T follicular helper cell (primary cell): ENCODE measurements around the gene NKX2-3.

Experiments
- DNase-seq: peaks from one replicate; pipeline ENCODE4 v3.0.0-alpha.2; 2020; ENCODE audit warnings: low read depth

The NKX2-3 gene

DNA sequence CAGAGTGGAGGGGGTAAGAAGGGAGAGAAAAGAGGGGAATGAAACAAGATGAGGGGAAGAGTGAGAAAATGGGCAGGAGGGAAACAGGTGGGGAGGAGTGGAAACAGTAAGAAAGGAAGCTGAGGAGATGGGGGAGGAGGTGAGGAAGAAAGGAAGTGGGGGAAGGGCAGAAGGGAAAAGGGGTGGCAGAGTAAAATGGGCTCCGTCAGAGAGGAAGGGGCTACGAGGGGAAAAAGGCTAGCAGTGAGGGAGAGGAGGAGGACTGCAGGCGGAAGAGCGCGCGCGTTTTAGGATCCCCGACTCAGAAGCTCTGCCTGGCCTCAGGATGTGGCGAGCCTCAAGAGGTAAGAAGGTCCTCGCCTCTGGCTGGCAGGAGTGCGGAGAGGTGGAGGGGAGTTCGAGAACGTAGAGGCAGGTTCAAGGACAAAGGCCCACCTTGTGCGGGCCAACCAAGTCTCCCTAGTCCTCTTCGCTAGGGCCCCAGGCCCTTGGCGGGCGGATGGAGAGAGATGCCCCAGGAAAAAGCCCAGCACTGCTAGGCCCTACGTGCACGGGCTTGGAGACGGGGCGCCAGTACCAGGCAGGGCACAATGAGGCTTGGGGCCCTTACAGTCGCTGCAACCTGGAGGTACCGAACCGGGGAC lies 5.8 kb upstream of the NKX2-3 start:
- no peak for DNase-seq

DNA sequence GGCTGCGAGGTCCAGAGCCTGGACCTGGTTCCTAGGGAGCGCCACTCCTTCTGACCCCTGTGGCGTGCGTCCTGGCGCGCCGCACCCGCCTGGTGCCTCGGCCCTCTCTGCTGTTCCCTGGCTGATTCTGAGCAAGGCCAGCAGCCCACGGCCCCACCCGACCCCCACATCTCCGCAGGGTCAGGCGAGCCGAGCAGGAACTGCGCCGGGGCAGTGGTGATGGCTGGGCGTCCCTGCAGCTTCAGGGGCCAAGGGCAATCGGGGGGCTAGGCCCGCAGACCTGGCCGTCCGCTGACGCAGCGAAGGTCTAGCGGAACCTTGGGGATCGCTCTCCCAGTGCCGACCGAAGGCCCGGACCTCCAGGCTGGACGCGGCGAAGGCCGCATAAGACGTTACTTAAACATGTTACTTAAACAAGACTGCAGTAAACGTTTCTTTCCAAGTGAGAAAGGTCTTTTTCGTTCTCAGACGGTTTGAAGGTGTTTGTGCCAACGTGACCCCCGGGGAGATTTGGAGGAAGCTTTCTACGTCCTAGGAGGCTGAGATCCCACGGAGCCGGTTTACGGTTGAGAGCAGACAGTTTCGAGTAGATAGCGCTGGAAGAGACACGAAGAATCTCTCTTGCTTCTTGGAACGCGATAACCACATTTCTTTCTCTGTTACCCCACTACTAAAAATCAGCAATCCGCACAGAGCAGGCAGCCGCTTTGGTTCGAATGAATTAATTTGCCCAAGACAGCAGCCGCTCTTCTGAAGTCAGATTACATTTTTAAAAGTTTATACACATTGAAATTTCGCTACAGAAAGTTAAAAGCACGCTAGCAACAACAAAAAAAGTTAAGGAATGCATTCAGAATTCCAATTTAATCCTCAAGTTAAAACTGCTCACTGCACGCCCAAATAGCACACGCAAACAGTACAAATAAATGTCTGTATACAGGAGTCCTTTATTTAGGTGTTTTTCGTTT lies 4.9 kb upstream of the NKX2-3 start:
- no peak for DNase-seq

- no peak for DNase-seq
These were observed 4.0 kb upstream of the NKX2-3 start for GRCh38 chr10:99528494-99529441.

GRCh38 chr10:99529591-99530107 lies 3.1 kb upstream of the NKX2-3 start:
- no peak for DNase-seq

DNA sequence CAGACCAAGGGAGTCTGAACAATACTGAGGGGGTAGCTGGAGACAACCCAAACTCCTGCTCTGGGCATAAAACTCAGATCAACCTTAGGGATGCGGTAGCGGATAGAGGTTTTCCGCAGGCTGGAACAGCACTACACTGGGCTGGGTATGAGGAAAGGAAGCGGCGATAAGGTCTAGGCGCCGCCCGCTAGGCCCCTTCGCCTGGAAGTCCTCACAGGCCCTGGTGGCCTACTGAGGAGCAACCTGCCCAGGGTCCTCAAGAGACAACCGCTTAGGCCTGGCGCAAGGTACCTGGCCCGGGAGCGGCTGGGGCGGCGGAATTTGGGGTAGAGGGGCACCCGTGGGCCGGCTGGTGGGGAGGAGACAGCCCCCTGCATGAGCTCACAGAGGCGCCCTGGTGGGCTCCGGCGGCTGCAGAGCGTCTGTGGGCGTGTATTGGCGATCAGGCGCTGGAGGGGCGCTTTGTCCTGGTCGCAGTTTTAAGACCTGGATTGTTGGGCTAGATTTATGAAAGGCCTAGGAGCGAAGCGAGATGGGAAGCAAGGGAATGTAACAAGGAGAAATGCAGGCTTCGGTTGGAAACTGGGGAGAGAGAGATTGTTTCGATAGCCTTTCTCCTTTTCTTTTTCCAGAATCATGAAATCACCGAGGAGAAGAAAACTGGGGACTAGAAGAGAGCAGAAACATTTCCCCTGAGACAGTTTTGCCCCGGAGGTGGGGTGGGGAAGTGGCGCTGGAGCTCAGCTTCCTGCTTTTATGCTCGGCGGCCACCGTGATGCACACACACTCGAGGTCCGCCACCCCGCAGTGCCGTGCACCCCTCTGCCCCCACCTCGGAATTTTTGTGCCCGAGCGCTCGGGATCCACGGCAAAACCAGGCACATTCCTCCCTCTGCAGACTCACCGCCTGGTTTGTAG lies 2.4 kb upstream of the NKX2-3 start:
- no peak for DNase-seq

DNA sequence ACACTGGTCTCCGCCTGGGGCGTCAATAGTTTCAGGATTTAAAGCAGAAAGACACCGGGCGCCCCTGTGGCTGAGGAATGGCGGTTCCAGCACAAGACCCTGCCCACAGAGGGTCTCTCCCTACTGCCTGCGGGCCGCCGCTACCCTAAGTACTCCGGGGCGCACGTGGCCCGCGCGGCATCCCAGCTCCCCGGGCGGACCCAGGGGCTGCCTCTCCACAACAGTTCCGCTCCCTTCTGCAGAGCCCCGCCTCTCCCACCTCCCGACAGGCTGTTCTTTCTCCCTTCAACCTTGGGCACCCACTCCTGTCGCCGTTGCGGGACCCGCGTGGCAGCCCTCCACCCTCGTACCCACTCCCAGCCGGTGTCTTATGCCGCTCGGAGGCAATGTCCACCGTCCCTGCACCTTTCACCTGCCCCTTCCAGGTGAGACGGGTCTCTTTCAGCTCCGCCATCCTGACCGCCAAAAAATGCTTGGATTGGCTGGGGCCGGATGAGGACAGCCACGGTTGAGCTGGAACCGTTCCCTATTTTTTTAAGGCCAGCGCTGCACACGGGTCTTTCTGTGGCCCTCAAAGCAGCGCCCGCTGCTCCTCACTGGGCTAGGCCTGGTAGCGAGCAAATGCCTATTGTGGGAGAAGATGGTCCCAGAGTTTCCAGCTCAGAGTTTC lies 1.6 kb upstream of the NKX2-3 start:
- no peak for DNase-seq

DNA sequence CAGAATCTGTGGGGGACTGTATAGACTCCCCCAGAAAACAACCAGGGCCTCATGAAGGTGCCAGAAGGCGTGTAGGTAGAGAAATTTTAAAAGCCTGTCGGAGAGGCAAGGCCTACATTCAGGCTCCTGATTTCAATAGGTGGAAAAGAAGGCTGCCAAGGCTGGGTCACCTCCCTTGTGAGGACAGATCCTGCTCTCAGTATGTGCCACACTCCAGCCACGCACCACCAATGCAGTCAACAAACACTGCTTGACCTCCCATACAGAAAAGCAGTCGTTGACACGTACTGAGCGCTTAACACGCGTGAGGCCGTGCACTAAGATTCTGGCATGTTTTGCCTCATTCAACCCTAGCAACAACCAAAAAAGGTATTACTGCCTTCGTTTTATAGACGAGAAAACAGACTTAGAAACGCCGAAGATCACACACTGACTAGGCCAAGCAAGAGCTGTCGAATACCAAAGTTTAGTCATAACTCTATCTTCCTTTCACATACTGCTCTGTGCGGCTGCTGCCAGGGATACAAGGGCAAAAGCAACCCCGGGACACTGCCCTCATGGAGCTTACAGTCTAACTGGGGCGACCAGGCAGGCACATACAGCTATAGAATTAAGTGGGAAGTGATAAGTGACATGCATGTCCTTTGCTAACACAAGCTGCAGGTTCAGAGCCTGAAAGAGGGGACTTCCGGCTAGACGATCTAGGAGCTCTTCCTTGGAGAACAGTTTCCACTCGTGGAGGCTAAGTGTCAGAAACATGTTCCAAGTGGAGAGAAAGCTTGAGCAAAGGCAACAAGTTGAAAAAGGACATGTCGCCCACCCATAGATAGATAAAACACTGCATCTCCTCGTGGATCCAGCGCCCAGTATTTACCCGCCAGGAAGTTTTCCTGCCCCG lies 797 bp upstream of the NKX2-3 start:
- DNase-seq = no peak

GRCh38 chr10:99533496-99534449 lies 1.0 kb downstream of the NKX2-3 start:
- no peak for DNase-seq

DNA sequence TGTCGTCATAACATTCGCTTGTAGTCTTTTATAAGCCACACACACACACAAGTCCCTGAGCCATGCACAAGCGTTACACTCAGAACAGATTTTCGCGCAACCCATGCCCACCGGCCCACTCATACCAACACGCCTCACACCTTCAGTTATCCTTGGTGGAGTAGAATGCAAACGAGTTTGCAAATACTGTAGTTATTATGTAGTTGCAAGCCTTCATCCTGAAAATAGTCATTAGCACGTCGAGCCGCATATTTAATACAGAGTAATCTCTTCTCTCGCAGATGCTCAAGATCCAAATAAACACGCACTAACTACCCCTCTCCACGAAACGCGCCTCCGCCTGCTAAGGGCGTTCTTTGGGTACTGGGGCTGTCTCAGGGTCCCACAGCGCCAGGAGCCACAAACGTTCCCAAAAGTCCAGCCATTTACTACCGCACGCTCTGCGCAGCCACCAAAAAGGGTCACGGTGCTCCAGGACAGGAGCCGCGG lies 1.8 kb downstream of the NKX2-3 start:
- DNase-seq = no peak

DNA sequence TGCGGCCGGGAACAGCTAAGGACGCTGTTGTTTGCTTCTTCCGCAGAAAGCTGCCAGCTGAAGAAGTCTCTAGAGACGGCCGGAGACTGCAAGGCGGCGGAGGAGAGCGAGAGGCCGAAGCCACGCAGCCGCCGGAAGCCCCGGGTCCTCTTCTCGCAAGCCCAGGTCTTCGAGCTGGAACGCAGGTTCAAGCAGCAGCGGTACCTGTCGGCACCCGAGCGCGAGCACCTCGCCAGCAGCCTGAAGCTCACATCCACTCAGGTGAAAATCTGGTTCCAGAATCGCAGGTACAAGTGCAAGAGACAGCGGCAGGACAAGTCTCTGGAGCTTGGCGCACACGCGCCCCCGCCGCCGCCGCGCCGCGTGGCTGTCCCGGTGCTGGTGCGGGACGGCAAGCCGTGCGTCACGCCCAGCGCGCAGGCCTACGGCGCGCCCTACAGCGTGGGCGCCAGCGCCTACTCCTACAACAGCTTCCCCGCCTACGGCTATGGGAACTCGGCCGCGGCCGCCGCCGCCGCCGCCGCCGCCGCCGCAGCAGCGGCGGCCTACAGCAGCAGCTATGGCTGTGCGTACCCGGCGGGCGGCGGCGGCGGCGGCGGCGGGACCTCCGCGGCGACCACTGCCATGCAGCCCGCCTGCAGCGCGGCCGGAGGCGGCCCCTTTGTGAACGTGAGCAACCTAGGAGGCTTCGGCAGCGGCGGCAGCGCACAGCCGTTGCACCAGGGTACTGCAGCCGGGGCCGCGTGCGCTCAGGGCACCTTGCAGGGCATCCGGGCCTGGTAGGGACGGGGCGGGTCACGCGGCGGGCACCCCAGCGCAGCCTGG lies 2.4 kb downstream of the NKX2-3 start:
- no peak for DNase-seq

GRCh38 chr10:99535764-99536337 lies 3.1 kb downstream of the NKX2-3 start:
- no peak for DNase-seq

- DNase-seq = no peak
These were observed 3.8 kb downstream of the NKX2-3 start for GRCh38 chr10:99536338-99537085.

DNA sequence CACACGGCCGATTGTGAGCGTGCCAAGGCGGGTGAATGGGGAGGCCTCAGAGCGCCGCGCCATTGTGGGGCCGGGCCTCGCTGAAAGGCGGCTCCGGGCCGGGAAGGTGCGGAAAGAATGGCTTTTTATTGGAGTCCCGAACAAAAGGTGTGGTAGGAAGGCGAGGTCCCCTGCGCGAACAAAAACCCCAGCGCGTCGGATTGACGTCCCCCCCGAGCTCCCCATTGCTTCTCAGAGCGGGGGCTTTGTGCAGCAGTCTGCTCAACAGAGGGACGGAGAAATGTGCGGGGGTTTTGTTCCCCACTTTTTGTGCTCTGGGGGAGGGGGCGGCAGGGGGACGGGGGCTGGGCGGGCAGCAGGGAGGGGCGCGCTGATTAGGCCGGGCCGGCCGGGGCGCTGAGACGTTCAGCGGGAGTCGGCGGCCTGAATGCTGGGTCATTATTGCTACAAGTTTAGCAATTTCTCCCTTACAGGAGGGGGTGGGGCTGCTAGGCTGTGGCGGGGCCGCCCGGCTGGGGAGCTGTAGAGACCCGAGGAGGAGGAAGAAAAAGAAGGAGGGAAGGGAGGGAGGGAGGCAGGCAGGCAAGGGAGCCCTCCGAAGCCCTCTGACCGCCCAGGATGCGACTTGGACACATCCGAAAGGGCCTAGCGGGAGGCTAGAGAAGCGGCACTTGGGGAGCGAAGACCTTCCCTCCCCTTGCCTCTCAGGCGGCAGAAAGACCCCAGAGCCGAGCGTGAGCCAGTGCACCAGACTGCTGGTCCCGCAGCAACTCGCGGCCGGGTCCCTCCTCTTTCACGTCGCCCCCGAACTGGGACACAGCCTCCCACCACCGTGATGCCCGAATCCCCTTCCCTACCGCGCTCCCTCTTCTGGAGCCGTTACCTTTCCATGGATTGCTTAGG lies 4.6 kb downstream of the NKX2-3 start:
- no peak for DNase-seq

DNA sequence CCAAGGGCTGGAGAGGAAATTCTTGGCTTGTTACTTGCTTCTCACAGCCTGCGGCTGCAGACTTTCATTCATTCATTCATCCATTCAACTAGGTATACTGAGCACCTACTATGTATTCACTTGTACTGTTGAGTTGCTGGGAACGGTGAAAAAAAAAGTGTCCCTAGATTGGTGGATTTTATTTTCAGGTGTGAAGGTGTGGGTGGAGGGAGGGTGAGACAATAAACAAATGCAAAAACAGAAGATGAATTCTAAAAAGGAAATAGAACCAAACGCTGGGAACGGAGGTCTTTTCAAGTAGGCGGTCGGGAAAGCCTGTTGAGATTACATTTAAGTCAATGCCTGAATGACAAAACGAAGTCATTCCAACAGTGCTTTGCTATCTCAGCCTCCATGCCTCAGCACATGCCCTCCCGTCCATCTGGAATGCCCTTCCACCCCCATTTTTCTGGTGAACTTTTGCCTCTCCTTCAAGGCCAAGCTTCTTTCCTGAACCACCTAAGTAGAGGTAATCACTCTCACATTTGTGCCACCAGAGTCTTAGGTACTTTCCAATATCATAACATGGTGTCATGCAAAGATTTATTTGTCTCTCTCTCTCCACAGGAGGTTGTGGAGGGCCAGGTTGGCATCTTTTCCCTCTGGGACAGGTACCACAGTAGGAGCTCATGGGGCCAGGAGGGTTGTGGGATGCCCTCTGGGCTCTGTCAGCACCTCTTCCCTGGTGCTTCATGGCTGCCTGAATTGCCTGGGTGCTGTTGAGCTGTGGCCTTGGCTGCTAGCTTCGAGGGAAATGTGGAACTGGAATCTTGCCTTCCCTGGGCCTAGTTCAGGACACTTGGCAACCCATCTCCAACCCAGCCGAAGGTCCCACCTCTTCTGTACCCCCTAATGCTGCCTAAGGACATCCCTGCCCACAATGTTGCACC lies 5.5 kb downstream of the NKX2-3 start:
- no peak for DNase-seq
